NCI-H446 treated with DMSO at 0.1 percent for 48 hours (cell line): Measurements from ENCODE around the gene DOK1.

ENCODE experiments used
- DNase-seq: peaks from one replicate; lab custom pipeline; 2025; lab: John Stamatoyannopoulos, UW

The DOK1 gene

DNA sequence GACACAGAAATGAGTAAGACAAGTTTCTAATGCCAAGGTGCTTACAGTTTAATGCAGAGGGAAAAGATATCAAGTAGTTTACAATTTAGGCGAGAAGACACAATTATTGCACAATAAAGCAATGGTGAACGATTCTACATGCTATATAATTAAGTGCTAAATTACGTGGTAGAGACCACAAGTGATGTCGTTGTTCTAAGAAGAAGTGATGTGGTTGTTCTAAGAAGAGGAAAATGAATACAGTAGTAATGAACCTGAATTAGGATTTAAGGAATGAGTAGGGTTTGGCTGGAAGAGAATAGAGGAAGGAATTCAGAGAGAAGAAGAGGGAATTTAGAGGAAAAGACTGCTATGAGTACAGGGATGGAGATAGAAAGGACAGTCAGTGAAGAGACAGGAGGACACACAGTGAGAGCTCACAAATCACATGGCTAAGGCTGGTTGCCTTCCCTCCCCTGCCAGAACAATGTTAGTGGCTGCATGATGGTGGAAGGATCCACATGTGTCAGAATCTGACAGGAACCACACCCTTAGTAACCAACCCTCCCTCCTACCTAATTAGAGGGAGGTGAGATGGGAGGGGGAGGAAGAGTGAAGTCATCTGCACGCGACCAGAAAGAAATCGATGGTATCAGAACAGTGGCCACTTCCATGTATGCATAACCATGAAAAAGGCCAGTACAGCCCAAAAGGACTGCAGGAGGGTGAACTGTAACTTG is 48.9 kb downstream of the DOK1 start:
- no peak for DNase-seq

DNA sequence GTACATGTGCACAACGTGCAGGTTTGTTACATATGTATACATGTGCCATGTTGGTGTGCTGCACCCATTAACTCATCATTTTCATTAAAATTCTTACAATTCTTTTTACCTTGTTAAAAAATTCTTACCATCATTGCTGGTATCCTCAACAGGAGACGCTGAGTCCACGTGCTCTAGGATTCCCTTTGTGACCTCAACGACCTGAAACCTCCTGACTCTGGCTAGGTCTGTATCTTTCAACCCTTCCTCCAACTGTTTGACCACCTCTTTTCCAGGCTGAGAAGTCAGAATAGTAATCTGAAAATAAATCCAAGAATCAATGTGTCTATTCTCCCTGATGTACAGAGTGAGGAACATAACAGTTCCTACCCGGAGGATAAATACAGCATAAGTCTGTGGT is 52.4 kb downstream of the DOK1 start:
- no peak for DNase-seq
